K562 (cell line): Measurements from ENCODE around the gene LRRC71. TPM values are rescaled to one million over a fixed set of nuclear protein-coding genes. Genes with fewer than 3 reads are reported as not detected.
A peak's percentile ranks its signal among the peaks of the same experiment; 100 is the strongest.

ENCODE experiments used
- ATF1 ChIP-seq, 2 experiments: fragments of 450-650 bp in 1 of 2; IDR thresholded peaks; 2 replicates each; pipeline ENCODE4 v1.6.1; 2016; ENCODE audit warnings: missing compliant biosample characterization in 1 of 2, missing genetic modification characterization in 1 of 2
- BCOR ChIP-seq: fragments of 450-650 bp; IDR thresholded peaks from 2 replicates; pipeline ENCODE4 v1.6.1; 2016
- CBFA2T3 ChIP-seq: fragments of 450-650 bp; IDR thresholded peaks from 2 replicates; pipeline ENCODE4 v1.6.1; 2017
- CCAR2 ChIP-seq: fragments of 200-400 bp; formaldehyde crosslinking; IDR thresholded peaks from 2 replicates; pipeline ENCODE4 v1.6.1; 2017; ENCODE audit warnings: mild to moderate bottlenecking, low read depth, low read length
- KLF1 ChIP-seq: fragments of 450-650 bp; IDR thresholded peaks from 2 replicates; pipeline ENCODE4 v1.6.1; 2016; ENCODE audit warnings: missing genetic modification characterization, missing compliant biosample characterization
- LCOR ChIP-seq: sonication (generic); formaldehyde crosslinking; IDR thresholded peaks from 2 replicates; pipeline ENCODE4 v1.8.0; 2022; ENCODE audit warnings: mild to moderate bottlenecking, missing genetic modification reagents
- NFIC ChIP-seq: fragments of 450-650 bp; IDR thresholded peaks from 2 replicates; pipeline ENCODE4 v1.6.1; 2017; ENCODE audit warnings: mild to moderate bottlenecking, inconsistent platforms
- PHB ChIP-seq: fragments of 250-450 bp; sonication (Bioruptor Pico); IDR thresholded peaks from 2 replicates; pipeline ENCODE4 v1.5.0; 2021
- RBFOX2 ChIP-seq: fragments of 200-400 bp; formaldehyde crosslinking; IDR thresholded peaks from 2 replicates; pipeline ENCODE4 v1.6.1; 2017; ENCODE audit warnings: low read depth, mild to moderate bottlenecking, low read length, moderate library complexity
- SMARCC2 ChIP-seq: fragments of 450-650 bp; IDR thresholded peaks from 2 replicates; pipeline ENCODE4 v1.6.1; 2017; ENCODE audit warnings: antibody characterized with exemption, moderate library complexity, mild to moderate bottlenecking, low read depth
- SNIP1 ChIP-seq: fragments of 450-650 bp; IDR thresholded peaks from 2 replicates; pipeline ENCODE4 v1.7.1; 2017; ENCODE audit warnings: low read depth, mild to moderate bottlenecking
- SNRNP70 ChIP-seq: fragments of 200-400 bp; formaldehyde crosslinking; optimal IDR thresholded peaks from 2 replicates; pipeline ENCODE3; 2017; ENCODE audit warnings: low read depth, low read length
- SOX6 ChIP-seq: fragments of 450-650 bp; IDR thresholded peaks from 2 replicates; pipeline ENCODE4 v1.6.1; 2014; ENCODE audit warnings: mild to moderate bottlenecking
- SP1 ChIP-seq: sonication (generic); formaldehyde crosslinking; IDR thresholded peaks from 2 replicates; pipeline ENCODE4 v1.8.1; 2022; ENCODE audit warnings: mild to moderate bottlenecking, missing genetic modification reagents
- TAL1 ChIP-seq: fragments of 450-650 bp; IDR thresholded peaks from 2 replicates; pipeline ENCODE4 v1.6.1; 2016; ENCODE audit warnings: mild to moderate bottlenecking
- TEAD1 ChIP-seq, 2 experiments: fragments of 450-650 bp in 1 of 2; sonication (generic) in 1 of 2; formaldehyde crosslinking; IDR thresholded peaks; 2 replicates each; pipeline versions ENCODE4 v1.4.0 to v1.8.0; 2020 to 2022; ENCODE audit warnings: mild to moderate bottlenecking in 2 of 2, missing genetic modification reagents in 1 of 2
- TFAP4 ChIP-seq: sonication (generic); formaldehyde crosslinking; IDR thresholded peaks from 2 replicates; pipeline ENCODE4 v1.8.0; 2022; ENCODE audit warnings: missing genetic modification reagents, mild to moderate bottlenecking, moderate library complexity, borderline replicate concordance
- UBTF ChIP-seq, 2 experiments: IDR thresholded peaks; 2 replicates each; pipeline ENCODE4 v1.6.1; 2012; ENCODE audit warnings: improper control_type of control experiment in 2 of 2, low read depth in 2 of 2, low read length in 2 of 2, borderline replicate concordance in 1 of 2
- XRCC5 ChIP-seq: fragments of 200-400 bp; formaldehyde crosslinking; IDR thresholded peaks from 2 replicates; pipeline ENCODE4 v1.6.1; 2017; ENCODE audit warnings: low read depth, mild to moderate bottlenecking, low read length
- ZFP1 ChIP-seq: fragments of 450-650 bp; formaldehyde crosslinking; IDR thresholded peaks from 2 replicates; pipeline ENCODE4 v1.4.0; 2020; ENCODE audit warnings: mild to moderate bottlenecking, mixed read lengths
- ZNF165 ChIP-seq: fragments of 250-450 bp; sonication (Bioruptor Pico); IDR thresholded peaks from 2 replicates; pipeline ENCODE4 v1.4.0; 2020; ENCODE audit warnings: borderline replicate concordance
- ZNF212 ChIP-seq: fragments of 450-650 bp; formaldehyde crosslinking; IDR thresholded peaks from 2 replicates; pipeline ENCODE4 v1.4.0; 2020; ENCODE audit warnings: mild to moderate bottlenecking
- ZNF263 ChIP-seq: sonication (generic); formaldehyde crosslinking; IDR thresholded peaks from 2 replicates; pipeline ENCODE4 v1.8.0; 2022; ENCODE audit warnings: mild to moderate bottlenecking, missing genetic modification reagents, borderline replicate concordance
- ZNF586 ChIP-seq: fragments of 450-650 bp; formaldehyde crosslinking; conservative IDR thresholded peaks from 2 replicates; pipeline ENCODE4 v1.4.0; 2020; ENCODE audit warnings: mild to moderate bottlenecking, moderate library complexity
- ZNF589 ChIP-seq: fragments of 200-800 bp; sonication (Bioruptor generic); IDR thresholded peaks from 2 replicates; pipeline ENCODE4 v1.6.1; 2016; ENCODE audit warnings: low read depth, missing genetic modification characterization, missing compliant biosample characterization
- ZNF707 ChIP-seq: fragments of 250-450 bp; sonication (Bioruptor Pico); conservative IDR thresholded peaks from 2 replicates; pipeline ENCODE4 v1.8.0; 2022; ENCODE audit warnings: inconsistent platforms, mild to moderate bottlenecking, moderate library complexity
- polyA plus RNA-seq, 8 experiments: library from polyadenylated mRNA; depleted of rRNA in 4 of 8; stranded (reverse) in 5 of 8; unstranded in 3 of 8; fragments of >200 nt; fragmentation: Nextera tagmentation in 2 of 8; fragmentation: Illumina TruSeq in 1 of 8; extraction: Ambion mirVana in 2 of 8; extraction: Trizol in 1 of 8; gene quantifications; 2 replicates each; pipeline versions ENCODE4 v1.2.1 to v1.2.3, GENCODE V29; 2011 to 2014; ENCODE audit warnings: inconsistent platforms in 1 of 8, missing spikeins in 1 of 8
- total RNA-seq, 7 experiments: library from RNA; depleted of rRNA in 6 of 7; stranded (reverse); fragments of >200 nt in 6 of 7; fragmentation: Illumina TruSeq in 2 of 7; extraction: Trizol in 2 of 7; gene quantifications; 2 replicates each; pipeline versions ENCODE4 v1.2.1 to v1.2.3, GENCODE V29; 2011 to 2021; ENCODE audit warnings: low replicate concordance in 1 of 7
- TF ChIP-seq, protein P1 (sequence below): fragments of 250-450 bp; sonication (Bioruptor Pico); IDR thresholded peaks from 2 replicates; pipeline ENCODE4 v1.8.0; 2022; ENCODE audit warnings: moderate library complexity, mild to moderate bottlenecking, inconsistent platforms

Gene LRRC71
- total and polyA plus RNA-seq, 9 of the 15 experiments (the other 6 are each of a cell fraction or from before 2014, with no cell fraction given), result 0.06 to 1.2 (median 0.51) TPM; not detected in 1

GRCh38 chr1:156892190-156893047 lies 28.0 kb upstream of the LRRC71 start (continued):
- TF ChIP-seq SOX6 (0 out of 2 replicates have a peak, but pooled peaks have one; percentile 27), KLF1 (tag) (no peak), SNIP1 (no peak), PHB (CRISPR knock-in tag) (no peak), ATF1 (CRISPR knock-in tag; IDR thresholded peaks at IDR 0.05) (no peak), ATF1 (tag; IDR thresholded peaks at IDR 0.05) (peak; percentile 79), ZNF586 (CRISPR knock-in tag) (no peak), XRCC5 (peak; percentile 68), ZNF589 (CRISPR knock-in tag) (no peak), UBTF (IDR thresholded peaks at IDR 0.05; ENCODE audit: borderline replicate concordance in 1 of 2, low read depth in 2 of 2, low read length in 2 of 2) (0 out of 4 replicates have a peak, but pooled peaks of 1 of the 2 experiments have one; percentile 56), RBFOX2 (0 out of 2 replicates have a peak, but pooled peaks have one; percentile 29), TAL1 (peak; percentile 23; the same call in 1 of the 2 replicates), TEAD1 (CRISPR knock-in tag; IDR thresholded peaks at IDR 0.05) (peak in 1 of 2 experiments; percentile 72; a peak in 1 of 4 replicates), SMARCC2 (no peak), TFAP4 (CRISPR knock-in tag) (peak; percentile 79; the same call in 1 of the 2 replicates), ZNF707 (CRISPR knock-in tag) (no peak), LCOR (CRISPR knock-in tag) (peak; percentile 74), CBFA2T3 (peak; percentile 10; the same call in 1 of the 2 replicates), CCAR2 (no peak), NFIC (no peak), ZNF212 (no peak), SNRNP70 (no peak), ZNF263 (peak; percentile 73; the same call in 1 of the 2 replicates), ZFP1 (no peak), SP1 (CRISPR knock-in tag) (peak; percentile 84), BCOR (peak; percentile 54; the same call in 1 of the 2 replicates), ZNF165 (no peak)
- TF ChIP-seq, protein P1, sequence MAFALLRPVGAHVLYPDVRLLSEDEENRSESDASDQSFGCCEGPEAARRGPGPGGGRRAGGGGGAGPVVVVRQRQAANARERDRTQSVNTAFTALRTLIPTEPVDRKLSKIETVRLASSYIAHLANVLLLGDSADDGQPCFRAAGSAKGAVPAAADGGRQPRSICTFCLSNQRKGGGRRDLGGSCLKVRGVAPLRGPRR (CRISPR knock-in tag), result no peak
